Urinary bladder (tissue), 4 donors: ENCODE measurements around the gene SSRP1. TPM values are rescaled to one million over a fixed set of nuclear protein-coding genes. Genes with fewer than 3 reads are reported as not detected.

Experiments
- DNase-seq: peaks from one replicate; pipeline ENCODE4 v3.0.0-alpha.2; 2015; ENCODE audit errors: extremely low spot score
- H3K27ac ChIP-seq: one replicate; pipeline ENCODE4 v1.5.1; 2013; ENCODE audit warnings: low read depth, mild to moderate bottlenecking, moderate library complexity
- H3K36me3 ChIP-seq: one replicate; pipeline ENCODE4 v1.6.1; 2013; ENCODE audit warnings: mild to moderate bottlenecking, moderate library complexity; ENCODE audit not compliant: insufficient read depth
- H3K4me1 ChIP-seq: one replicate; pipeline ENCODE4 v1.6.1; 2013; ENCODE audit warnings: mild to moderate bottlenecking, moderate library complexity; ENCODE audit not compliant: insufficient read depth
- H3K4me3 ChIP-seq: one replicate; pipeline ENCODE4 v1.5.1; 2013; ENCODE audit warnings: low read depth, low read length
- WGBS: extraction: QIAGEN DNeasy Blood & Tissue Kit; methylation state at CpG from one replicate; pipeline ENCODE4 v1.1.7; 2013; 5-methylcytosine and 5-hydroxymethylcytosine counted together
- polyA plus RNA-seq: library from polyadenylated mRNA; stranded (reverse); fragments of 200-250 nt; gene quantifications from one replicate; pipeline ENCODE4 v1.2.3, GENCODE V29; 2013
- total RNA-seq: library from RNA; depleted of rRNA; stranded (reverse); fragments of >200 nt; gene quantifications from one replicate; pipeline ENCODE4 v1.2.3, GENCODE V29; 2014
- donor health status: healthy with polysubstance abuse.
- donor health status: healthy.

Gene SSRP1
- total and polyA plus RNA-seq, 2 donors: 32.3 to 79.4 TPM

DNA sequence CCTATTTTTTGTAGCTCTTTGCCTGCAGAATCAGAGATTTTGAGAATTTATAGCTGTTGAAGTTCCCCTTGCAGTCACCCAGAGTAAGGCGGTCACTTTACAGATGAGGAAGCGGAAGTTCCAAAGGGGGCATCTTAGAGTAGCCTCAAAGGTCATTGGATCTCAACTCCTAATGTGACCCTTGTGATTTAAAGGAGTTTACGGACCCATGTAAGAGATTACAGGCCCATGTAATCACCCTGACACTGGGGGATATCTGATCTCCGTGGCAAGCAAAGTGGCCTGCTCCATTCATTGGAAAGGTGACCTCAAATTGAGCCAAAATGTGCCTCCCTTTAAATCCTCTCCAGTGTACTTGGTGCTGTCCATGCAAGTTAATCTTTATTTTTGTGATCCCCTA, 18.2 kb upstream of the SSRP1 start:
- no peaks in the 10 kb centered on the region for H3K4me1 ChIP-seq
- 70% methylated on average over 4 of the region's 4 CpGs for WGBS
- H3K4me3 ChIP-seq: no peak overlapping the region
- no peaks in the 10 kb centered on the region for H3K36me3 ChIP-seq
- DNase-seq: no peak
- no peak overlapping the region for H3K27ac ChIP-seq

DNA sequence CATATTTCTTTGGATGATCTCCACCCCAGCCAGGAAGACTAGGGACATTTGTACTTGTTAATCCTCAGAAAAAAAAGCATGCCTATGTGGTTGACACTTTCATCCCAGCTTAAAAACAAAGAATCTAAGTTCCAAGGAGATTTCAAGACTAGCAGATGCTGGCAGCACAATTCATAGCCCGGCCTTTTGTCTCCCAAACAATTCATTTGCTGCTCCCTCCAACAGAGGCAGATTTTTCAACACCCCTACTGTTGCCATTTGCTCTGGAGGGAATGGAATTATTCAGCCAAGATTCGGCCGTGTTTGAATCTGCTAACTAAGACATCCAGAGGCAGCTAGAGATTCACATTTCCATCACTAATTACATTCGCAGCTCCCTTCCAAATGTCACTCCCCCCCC, 17.8 kb upstream of the SSRP1 start:
- 50% methylated on average over 4 of the region's 4 CpGs for WGBS
- DNase-seq: no peak
- H3K27ac ChIP-seq: no peak overlapping the region
- no peak overlapping the region for H3K4me3 ChIP-seq
- no peaks in the 10 kb centered on the region for H3K4me1 ChIP-seq
- H3K36me3 ChIP-seq: no peaks in the 10 kb centered on the region

DNA sequence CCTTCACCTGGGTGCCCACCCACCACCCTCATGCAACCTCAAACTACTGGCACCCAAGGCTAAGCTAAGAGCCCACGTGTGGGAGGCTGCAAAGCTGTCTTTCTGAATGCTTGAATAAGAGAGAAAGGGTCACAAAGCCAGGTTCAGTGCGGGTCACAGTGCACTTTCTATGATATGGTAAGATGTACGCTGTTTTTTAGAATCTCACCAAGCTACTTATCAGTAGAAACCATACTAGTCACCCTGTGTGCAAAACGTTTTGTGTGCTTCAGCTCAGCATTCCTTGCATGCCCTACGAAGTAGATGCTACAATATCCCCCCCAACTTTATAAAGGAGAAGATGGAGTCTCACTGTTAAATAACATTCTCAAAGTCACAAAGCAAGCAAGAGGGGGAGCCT, 17.3 kb upstream of the SSRP1 start:
- H3K36me3 ChIP-seq: no peaks in the 10 kb centered on the region
- WGBS: 56% methylated on average over 5 of the region's 5 CpGs
- no peaks in the 10 kb centered on the region for H3K4me1 ChIP-seq
- no peak overlapping the region for H3K27ac ChIP-seq
- H3K4me3 ChIP-seq: no peak overlapping the region
- no peak for DNase-seq

DNA sequence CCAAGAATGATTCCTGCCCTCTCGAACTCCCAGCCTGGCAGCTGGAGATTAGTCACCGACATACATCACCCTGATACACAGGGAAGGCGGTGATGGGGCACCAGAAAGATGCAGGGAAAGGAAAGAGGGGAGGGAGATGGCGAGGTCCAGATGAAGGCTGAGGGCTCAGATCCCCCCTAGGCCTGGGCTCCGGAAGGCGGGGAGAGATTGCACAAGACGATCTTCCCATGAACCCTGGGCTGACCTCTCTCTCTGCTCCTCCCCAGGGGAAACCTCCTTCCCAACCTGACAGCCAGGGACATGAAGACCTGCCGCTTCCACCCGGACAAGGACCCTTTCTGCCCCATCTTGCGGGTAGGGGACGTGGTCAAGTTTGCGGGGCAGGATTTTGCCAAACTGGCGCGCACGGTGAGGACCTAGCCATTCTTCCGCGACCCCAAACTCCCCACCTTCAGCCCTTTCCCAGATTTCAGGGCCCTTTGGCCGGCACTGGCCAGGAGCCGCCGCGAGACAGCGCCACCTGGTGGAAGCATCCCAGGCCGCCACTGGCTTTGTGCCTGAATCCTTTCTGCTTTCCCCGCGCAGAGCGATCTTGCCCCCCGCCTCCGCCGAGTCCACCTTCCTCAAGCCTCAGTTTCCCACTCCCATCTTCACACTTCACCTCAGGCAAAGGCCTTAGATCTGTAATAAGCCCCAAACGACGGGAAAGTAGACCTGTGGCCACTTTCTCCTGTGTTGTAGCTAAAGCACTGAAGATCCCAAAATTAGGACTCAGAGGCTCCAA, 14.0 kb upstream of the SSRP1 start:
- no peaks in the 10 kb centered on the region for H3K4me1 ChIP-seq
- no peaks in the 10 kb centered on the region for H3K36me3 ChIP-seq
- 21% methylated on average over 31 of the region's 31 CpGs for WGBS
- no peak for DNase-seq
- no peak overlapping the region for H3K27ac ChIP-seq
- no peak overlapping the region for H3K4me3 ChIP-seq

DNA sequence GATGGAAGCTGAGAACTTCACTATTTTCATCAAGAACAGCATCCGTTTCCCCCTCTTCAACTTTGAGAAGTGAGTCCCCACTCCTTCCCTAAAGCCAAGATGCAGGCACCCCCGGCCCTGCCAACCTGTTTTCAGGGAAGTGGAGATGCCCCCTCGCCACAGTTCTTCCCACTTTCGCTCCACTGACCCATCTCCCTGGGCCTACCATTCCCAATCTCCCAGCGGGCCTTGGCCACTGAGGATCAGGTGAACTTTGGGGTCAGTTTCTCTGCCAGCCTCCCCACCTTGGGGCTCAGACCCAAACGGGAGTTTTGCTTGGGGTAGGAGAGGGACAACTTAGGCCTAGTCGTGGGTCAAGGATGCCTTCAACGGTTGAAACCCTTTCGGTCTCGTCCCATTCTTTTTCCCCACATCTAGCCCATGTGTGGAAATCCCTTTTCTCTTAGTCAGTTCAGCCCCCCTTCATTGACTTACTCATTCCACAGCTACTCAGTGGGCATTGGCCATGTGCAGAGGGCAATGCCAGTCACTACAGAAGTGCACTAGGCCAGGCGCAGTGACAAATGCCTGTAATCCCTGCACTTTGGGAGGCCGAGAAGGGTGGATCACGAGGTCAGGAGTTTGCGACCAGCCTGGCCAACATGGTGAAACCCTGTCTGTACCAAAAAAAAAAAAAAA, 13.1 kb upstream of the SSRP1 start:
- no peak for DNase-seq
- Histone ChIP-seq H3K36me3 (no peaks in the 10 kb centered on the region), H3K4me3 (no peak overlapping the region), H3K4me1 (no peaks in the 10 kb centered on the region), H3K27ac (no peak overlapping the region)
- 93% methylated on average over 14 of the region's 14 CpGs for WGBS

DNA sequence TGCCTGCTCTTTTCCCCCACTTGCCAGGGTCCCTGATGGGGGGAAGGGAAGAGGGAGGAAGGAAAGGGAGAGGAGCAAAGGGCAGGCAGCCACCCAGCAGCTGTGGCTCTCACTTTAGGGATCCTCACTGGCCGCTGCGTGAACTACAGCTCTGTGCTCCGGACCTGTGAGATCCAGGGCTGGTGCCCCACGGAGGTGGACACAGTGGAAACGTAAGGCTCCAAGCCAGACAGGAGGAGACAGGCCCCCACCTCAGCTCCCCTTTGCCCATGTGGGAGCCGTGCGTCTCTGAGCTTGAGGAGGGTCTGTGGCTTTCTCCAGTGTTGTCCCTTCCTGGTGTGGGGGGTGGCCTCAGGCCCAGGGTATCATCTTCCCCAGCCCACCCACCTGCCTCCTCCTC, 12.4 kb upstream of the SSRP1 start:
- no peaks in the 10 kb centered on the region for H3K4me1 ChIP-seq
- DNase-seq: no peak
- WGBS: 75% methylated on average over 7 of the region's 7 CpGs
- H3K27ac ChIP-seq: no peak overlapping the region
- no peaks in the 10 kb centered on the region for H3K36me3 ChIP-seq
- H3K4me3 ChIP-seq: no peak overlapping the region

DNA sequence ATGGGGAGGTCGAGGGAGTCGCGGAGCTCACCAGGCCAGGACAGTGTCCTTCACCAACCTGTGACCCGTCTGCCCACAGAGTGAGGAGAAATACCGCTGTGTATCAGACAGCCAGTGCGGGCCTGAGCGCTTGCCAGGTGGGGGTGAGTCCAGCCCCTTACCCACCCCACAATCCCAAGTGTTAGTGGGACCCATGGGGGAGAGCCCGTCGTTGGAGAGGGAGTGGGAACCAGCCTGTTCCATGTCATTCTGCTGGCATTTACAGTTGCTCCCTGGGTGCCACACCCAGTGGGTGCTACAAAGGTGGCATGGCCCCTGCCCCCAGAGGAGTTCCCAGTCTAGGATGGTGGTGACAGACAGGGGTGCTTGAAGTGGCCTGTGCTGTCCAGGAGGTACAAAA, 11.6 kb upstream of the SSRP1 start:
- Histone ChIP-seq H3K4me3 (no peak overlapping the region), H3K4me1 (no peaks in the 10 kb centered on the region), H3K27ac (no peak overlapping the region), H3K36me3 (no peaks in the 10 kb centered on the region)
- WGBS: 87% methylated on average over 9 of the region's 9 CpGs
- no peak for DNase-seq

DNA sequence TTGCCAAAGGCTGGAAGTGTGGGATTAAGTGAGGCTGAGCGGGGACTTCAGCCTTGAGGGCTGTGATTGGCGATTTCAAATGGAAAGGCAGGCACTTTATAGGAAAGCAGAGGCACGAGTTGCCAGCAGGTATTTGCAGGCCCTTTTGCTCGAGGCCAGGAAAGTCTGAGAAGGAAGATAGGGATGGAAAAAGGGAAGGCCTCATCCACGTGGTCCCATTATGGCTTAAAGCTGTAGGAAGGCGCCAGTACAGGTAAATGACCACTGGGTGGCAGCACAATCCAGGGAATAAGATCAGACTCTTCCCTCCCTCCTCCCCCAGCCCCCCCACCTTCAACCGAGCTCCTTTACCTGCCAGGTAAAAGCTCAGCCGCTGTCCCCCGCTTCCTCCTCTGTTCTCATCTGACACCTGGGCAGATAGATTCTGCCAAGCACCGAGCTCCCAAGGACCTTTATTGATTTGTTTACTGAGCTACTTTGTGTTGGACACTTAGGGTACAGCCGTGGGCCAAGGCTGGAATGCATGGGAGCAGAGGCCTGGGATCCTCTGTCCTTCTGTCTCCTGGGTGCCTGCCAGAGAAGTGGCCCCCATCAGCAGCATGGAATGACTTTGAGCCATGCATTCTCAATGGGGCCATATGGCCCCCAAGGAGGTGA, 10.0 kb upstream of the SSRP1 start:
- H3K36me3 ChIP-seq: no peaks in the 10 kb centered on the region
- 23% methylated on average over 11 of the region's 11 CpGs for WGBS
- DNase-seq: no peak

DNA sequence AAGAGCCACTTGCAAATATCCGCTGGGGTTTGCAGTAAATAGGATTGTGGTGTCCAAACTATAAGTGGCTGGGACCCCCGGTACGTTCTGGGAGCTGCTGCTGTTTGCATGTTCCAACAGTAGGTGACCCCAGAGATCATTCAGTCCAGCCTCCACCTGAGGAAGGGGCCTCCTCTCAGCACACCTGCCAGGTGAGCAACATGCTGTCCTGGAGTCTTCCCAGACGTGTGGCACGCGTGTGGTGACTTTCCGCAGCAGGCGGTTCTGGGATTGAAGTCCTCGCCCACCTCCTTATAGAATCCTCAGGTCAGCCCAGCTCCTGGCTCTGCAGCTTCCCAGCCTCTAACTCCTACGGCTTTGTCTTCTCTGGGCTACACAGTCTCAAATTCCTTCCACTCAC, 9.1 kb upstream of the SSRP1 start:
- DNase-seq: no peak
- Histone ChIP-seq H3K27ac (no peak overlapping the region), H3K36me3 (no peaks in the 10 kb centered on the region), H3K4me1 (no peaks in the 10 kb centered on the region), H3K4me3 (no peak overlapping the region)
- WGBS: 94% methylated on average over 10 of the region's 10 CpGs

More for the DNA sequence above, 10.0 kb upstream of the SSRP1 start:
- no peaks in the 10 kb centered on the region for H3K4me1 ChIP-seq
- no peak overlapping the region for H3K27ac ChIP-seq
- H3K4me3 ChIP-seq: no peak overlapping the region

DNA sequence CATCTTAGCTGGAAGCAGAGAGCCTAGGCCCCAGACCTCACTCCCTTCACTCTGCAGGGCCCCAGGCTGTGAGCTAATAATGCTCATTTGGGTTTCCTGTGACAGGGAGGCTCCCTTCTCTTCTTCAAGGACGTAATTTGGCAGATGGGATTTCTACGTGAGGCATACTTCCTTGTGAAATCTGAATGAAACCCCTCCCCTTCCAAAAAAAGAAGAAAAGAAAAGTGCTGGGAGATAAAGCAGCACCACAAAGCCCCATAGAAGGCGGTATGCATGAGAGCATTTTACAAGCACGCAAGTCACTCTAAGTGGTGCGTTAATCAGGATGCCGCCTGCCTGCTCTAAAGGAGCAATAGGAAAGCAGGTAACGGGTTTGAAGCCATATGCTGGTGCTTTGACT, 8.1 kb upstream of the SSRP1 start:
- Histone ChIP-seq H3K4me3 (no peak overlapping the region), H3K4me1 (no peaks in the 10 kb centered on the region), H3K27ac (no peak overlapping the region), H3K36me3 (no peaks in the 10 kb centered on the region)
- DNase-seq: no peak
- WGBS: 56% methylated on average over 7 of the region's 7 CpGs

DNA sequence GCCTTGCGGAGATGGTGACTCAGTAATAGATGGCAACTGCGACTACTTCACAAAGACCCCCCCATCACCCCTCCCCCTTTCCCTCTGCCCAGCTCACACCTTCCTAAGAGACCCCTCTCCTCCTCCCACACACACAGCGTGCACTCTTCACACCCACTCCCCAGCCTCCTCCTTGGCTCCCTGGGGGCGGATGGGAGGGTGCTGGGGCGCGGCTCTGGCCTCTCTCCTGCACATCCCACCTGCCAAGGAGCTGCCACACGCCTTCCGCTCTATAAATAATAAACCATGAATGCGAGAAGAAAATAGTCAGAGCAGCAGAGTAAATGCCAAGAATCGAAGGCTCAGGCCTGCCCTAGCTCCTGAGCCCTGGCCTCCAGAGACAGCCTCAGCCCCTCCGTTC, 7.0 kb upstream of the SSRP1 start:
- Histone ChIP-seq H3K36me3 (no peaks in the 10 kb centered on the region), H3K27ac (no peak overlapping the region), H3K4me3 (no peak overlapping the region), H3K4me1 (no peaks in the 10 kb centered on the region)
- no peak for DNase-seq
- WGBS: 73% methylated on average over 11 of the region's 11 CpGs

DNA sequence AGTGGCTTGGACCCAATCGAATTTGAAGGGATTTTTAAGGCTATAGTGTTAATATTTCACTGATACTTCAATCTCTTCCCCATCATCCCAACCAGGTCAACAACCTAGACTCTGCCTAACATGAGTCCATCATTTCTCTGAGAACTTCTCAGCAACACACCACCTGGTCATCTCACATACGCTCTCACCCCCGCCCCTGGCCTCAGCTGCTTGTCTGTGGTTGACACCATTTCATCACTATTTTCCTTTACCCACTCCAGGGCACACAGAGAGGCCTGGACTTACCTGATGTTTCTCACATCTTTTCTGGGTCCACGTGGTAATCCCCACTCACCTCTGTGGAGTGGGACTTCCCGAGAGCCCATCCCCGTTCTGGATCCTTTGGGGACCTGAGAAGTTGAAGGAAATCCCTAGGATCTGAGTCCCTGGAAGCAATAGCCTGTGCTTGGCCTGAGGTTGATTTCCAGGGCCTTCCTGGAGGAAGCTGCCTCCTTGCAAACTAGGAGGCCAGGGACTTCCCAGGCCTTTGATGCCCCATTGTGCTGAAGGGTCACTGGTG, 5.6 kb upstream of the SSRP1 start:
- Histone ChIP-seq H3K4me1 (no peaks in the 10 kb centered on the region), H3K36me3 (no peaks in the 10 kb centered on the region), H3K4me3 (no peak overlapping the region), H3K27ac (no peak overlapping the region)
- 84% methylated on average over 6 of the region's 6 CpGs for WGBS
- DNase-seq: no peak

DNA sequence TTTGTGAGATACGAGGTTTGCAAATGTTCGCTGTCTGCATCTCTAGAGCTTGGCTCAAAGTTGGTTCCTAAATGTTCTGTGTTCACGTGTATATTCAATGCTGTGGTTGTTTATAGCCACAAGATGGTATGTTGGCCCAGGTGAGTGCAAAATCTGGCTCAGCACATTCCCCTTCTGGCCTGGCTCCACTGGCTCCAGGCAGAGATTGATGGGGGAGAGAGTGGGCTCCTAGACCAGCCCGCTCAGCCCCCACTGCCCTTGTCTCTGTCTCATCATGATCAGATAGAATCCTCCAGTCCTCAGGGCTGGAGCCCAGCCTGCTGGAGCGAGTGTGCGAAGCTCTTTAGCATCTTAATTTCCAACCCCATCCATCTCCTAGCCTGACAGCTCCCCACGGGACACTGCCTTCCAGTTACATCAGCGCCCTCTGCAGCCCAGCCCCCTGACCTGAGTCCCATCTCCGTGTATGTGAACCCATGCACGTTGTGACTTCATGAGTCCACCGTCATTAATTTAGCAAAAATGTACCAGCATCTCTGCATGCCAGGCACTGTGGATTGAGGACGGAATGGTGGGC, 4.4 kb upstream of the SSRP1 start:
- Histone ChIP-seq H3K4me3 (no peak overlapping the region), H3K36me3 (no peaks in the 10 kb centered on the region), H3K4me1 (no peaks in the 10 kb centered on the region), H3K27ac (no peak overlapping the region)
- DNase-seq: no peak
- WGBS: 36% methylated on average over 12 of the region's 12 CpGs
